Breast epithelium (tissue), 3 donors: Measurements from ENCODE around the gene SUCLG2.

ENCODE experiments used
- CTCF ChIP-seq, 3 donors: fragments of 450-650 bp; IDR thresholded peaks; one replicate each; pipeline ENCODE4 v1.5.1; 2016 to 2017; ENCODE audit warnings: antibody characterized with exemption in 3 of 3, mild to moderate bottlenecking in 3 of 3, moderate library complexity in 3 of 3
- POLR2A ChIP-seq: fragments of 450-650 bp; IDR thresholded peaks from one replicate; pipeline ENCODE4 v1.6.1; 2016; ENCODE audit warnings: antibody characterized with exemption, mild to moderate bottlenecking, moderate library complexity

DNA sequence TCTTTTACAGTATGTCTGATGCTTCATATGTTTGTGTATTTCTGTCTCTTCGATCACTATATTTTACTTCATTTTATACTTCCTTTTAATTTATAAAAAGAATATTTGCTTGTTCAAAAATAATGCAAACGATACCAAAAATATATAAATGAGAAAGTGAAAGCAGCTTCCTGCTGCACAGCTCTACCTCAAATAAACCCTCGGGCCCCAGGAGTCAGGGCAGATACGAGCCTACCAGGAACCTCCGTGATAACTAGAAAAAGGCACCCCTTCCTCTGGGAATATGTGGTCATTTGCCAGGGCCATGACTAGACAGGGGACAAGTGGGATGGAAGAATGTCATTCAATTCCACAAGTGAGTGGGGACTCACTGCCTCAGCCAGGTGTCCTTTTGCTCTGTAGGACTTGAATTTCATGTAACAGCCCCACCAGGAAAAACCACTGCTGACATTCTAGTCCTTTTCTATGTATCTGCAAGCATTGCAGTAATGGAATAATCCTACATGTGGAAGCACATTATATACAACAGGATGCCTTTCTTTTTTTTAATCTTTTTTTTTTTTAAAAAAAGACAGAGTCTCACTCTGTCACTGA, 133.3 kb downstream of the SUCLG2 start:
- TF ChIP-seq CTCF (IDR thresholded peaks at IDR 0.05) (no peak), POLR2A (no peak)
